Measurements from ENCODE around the gene AADACL3. TPM values are rescaled to one million over a fixed set of nuclear protein-coding genes. Genes with fewer than 3 reads are reported as not detected.
A peak's percentile ranks its signal among the peaks of the same experiment; 100 is the strongest.
"Not testable (repeated sequence)": the region's sequence is repeated elsewhere in the genome, so short reads cannot be mapped to it uniquely, and the experiment has no call there.

Gene AADACL3
- total RNA-seq, result under 0.01 TPM in 1 of 2 replicates, not detected in the other

DNA sequence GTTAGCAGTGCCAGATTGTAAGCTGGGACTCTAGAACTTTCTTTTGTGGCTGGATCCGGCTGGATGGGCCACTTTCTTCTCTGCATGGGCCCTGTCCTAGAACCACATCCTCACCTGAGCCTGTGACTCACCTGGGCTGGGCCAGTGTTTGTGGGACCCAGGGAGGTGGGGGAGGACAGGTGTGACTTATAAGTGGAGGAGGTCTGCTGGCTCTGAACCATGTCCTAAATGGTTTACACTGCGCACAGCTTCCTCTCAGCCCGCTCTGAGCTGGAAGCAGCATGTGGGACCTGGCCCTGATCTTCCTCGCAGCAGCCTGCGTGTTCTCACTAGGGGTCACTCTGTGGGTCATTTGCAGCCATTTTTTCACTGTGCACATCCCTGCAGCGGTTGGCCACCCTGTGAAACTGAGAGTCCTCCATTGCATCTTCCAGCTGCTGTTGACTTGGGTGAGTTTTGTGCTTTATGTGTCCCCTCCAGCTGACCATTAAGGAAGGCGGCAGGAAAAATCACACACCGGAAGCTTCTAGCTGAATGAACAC, at the start of gene AADACL3:
Gene AADACL3 (plus strand): TSS at position 215 of the 542 bp plus-strand sequence. CDS start 67 bp downstream, at position 282.
- DNase-seq (ENCODE audit: low read depth) (no peak), FAIRE-seq (no peak)
- Histone ChIP-seq H3K4me3 (ENCODE audit: low read depth, low read length) (no peak within 1 kb of the TSS), H3K27me3 (ENCODE audit: control insufficient read depth, insufficient read depth, low read length) (no peaks in the 10 kb centered on the region), H3K36me3 (ENCODE audit: control insufficient read depth, insufficient read depth, low read length) (no peaks in the 10 kb centered on the region)
- no peak for TF ChIP-seq CTCF (IDR thresholded peaks at IDR 0.05; ENCODE audit: insufficient read depth, low read length, severe bottlenecking)

DNA sequence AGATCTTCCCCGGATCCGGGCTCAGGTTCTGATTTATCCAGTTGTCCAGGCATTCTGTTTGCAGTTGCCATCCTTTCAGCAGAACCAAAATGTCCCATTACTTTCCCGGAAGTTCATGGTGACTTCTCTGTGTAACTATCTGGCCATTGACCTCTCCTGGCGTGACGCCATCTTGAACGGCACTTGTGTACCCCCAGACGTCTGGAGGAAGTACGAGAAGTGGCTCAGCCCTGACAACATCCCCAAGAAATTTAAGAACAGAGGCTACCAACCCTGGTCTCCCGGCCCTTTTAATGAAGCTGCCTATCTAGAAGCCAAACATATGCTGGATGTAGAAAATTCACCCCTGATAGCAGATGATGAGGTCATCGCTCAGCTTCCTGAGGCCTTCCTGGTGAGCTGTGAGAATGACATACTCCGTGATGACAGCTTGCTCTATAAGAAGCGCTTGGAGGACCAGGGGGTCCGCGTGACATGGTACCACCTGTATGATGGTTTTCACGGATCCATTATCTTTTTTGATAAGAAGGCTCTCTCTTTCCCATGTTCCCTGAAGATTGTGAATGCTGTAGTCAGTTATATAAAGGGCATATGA, 49.7 kb upstream of the AADACL3 start:
- FAIRE-seq (no peak), DNase-seq (ENCODE audit: low read depth) (no peak)
- no peaks in the 10 kb centered on the region for H3K27me3 ChIP-seq (ENCODE audit: control insufficient read depth, insufficient read depth, low read length)
- no peak overlapping the region for H3K4me3 ChIP-seq (ENCODE audit: low read depth, low read length)
- no peaks in the 10 kb centered on the region for H3K36me3 ChIP-seq (ENCODE audit: control insufficient read depth, insufficient read depth, low read length)
- no peak for TF ChIP-seq CTCF (IDR thresholded peaks at IDR 0.05; ENCODE audit: insufficient read depth, low read length, severe bottlenecking)

- DNase-seq (ENCODE audit: low read depth) (peak; percentile 58), FAIRE-seq (peak; percentile 32)
- H3K4me3 ChIP-seq (ENCODE audit: low read depth, low read length), result no peak overlapping the region
- H3K27me3 ChIP-seq (ENCODE audit: control insufficient read depth, insufficient read depth, low read length), result no peaks in the 10 kb centered on the region
- no peaks in the 10 kb centered on the region for H3K36me3 ChIP-seq (ENCODE audit: control insufficient read depth, insufficient read depth, low read length)
- TF ChIP-seq CTCF (IDR thresholded peaks at IDR 0.05; ENCODE audit: insufficient read depth, low read length, severe bottlenecking), result no peak
Observed at GRCh38 chr1:12669529-12670068, 46.3 kb upstream of the AADACL3 start.

- Histone ChIP-seq H3K4me3 (ENCODE audit: low read depth, low read length) (no peak overlapping the region), H3K27me3 (ENCODE audit: control insufficient read depth, insufficient read depth, low read length) (no peaks in the 10 kb centered on the region), H3K36me3 (ENCODE audit: control insufficient read depth, insufficient read depth, low read length) (no peaks in the 10 kb centered on the region)
- TF ChIP-seq CTCF (IDR thresholded peaks at IDR 0.05; ENCODE audit: insufficient read depth, low read length, severe bottlenecking), result no peak
- FAIRE-seq (no peak), DNase-seq (ENCODE audit: low read depth) (no peak)
Observed at GRCh38 chr1:12674358-12674757, 41.6 kb upstream of the AADACL3 start.

GRCh38 chr1:12676122-12676521, 39.8 kb upstream of the AADACL3 start:
- H3K36me3 ChIP-seq (ENCODE audit: control insufficient read depth, insufficient read depth, low read length); H3K4me3 ChIP-seq (ENCODE audit: low read depth, low read length); H3K27me3 ChIP-seq (ENCODE audit: control insufficient read depth, insufficient read depth, low read length); DNase-seq (ENCODE audit: low read depth); FAIRE-seq: not testable (repeated sequence)

DNA sequence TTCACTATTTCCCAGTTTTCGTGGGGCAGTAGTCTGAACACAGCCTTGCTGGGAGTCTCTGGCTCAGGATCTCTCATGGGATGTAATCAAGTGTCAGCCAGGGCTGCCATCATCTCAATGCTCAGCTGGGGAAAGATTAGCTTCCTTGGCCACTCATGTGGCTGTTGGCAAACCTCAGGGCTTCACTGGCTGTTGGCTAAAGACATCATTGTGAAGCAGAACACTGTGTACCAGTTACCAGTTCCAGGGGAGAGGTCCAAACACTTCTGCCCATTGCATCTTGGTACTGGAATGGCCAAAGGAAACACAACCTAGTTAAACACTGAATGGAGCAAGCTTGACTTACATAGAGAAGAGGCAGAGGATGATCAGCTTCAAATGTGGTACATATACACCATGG, 38.3 kb upstream of the AADACL3 start:
- no peaks in the 10 kb centered on the region for H3K36me3 ChIP-seq (ENCODE audit: control insufficient read depth, insufficient read depth, low read length)
- TF ChIP-seq CTCF (IDR thresholded peaks at IDR 0.05; ENCODE audit: insufficient read depth, low read length, severe bottlenecking), result no peak
- FAIRE-seq (no peak), DNase-seq (ENCODE audit: low read depth) (no peak)
- no peak overlapping the region for H3K4me3 ChIP-seq (ENCODE audit: low read depth, low read length)
- H3K27me3 ChIP-seq (ENCODE audit: control insufficient read depth, insufficient read depth, low read length), result no peaks in the 10 kb centered on the region

Data from bronchial epithelial cell (primary cell).